HS-5 (cell line): ENCODE measurements around the gene IFI27L2.
A peak's percentile ranks its signal among the peaks of the same experiment; 100 is the strongest.

Experiments
- DNase-seq: peaks from one replicate; pipeline ENCODE4 v3.0.0-alpha.2; 2012; ENCODE audit warnings: low read depth

IFI27L2 gene

DNA sequence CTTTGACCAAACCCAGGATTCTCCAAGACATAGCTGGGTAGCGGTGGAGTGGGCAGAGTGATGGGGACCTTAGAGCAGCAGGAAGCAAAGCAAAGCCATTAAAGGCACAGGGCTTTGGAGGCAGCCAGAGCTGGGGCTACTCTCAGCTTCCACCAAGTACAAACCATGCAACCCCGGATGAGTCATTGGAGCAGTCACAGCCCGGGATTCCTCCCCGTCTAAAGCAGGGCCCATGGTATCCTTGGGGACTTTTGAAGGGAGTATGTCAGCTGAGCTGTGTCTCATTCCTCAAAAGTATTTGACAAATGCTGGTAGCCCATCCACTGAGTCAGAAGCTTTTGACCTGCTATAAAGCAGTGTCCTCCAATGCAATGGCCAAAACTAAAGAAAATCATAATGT is 28.6 kb downstream of the IFI27L2 start:
- DNase-seq: no peak

GRCh38 chr14:94099006-94099405 is 30.4 kb downstream of the IFI27L2 start:
- DNase-seq: no peak

DNA sequence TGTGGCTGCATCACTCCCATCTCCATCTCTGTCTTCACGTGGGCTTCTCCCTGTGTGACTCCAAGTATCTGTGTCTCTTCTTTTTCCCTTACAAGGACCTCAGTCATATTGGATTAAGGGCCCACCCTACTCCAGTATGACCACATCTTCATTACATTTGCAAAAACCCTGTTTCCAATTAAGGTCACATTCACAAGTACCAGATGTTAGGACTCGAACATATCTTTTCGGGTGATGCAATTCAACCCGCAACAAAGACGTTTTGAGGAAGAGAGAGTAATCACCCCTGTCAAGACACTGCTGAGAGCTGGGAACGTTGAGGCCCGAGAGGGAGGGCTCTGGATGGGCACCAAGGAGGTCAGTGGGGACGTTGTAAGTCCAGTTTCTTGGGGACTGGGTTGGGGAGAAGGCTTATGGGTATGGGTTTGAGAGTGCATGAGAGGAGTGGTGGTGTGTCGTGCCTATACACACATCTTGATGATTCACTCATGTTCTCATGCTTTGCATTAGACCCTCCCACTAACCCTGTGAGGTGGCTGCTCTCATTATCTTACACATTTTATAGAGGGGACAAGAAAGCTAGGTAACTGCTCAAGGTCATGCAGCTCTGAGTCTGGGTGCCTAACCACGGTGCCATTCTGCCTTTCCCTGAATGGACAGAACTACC is 30.9 kb downstream of the IFI27L2 start:
- DNase-seq: no peak

- DNase-seq: no peak
Observed at GRCh38 chr14:94097091-94097490, 32.3 kb downstream of the IFI27L2 start.

GRCh38 chr14:94093418-94093817 is 36.0 kb downstream of the IFI27L2 start:
- no peak for DNase-seq

DNA sequence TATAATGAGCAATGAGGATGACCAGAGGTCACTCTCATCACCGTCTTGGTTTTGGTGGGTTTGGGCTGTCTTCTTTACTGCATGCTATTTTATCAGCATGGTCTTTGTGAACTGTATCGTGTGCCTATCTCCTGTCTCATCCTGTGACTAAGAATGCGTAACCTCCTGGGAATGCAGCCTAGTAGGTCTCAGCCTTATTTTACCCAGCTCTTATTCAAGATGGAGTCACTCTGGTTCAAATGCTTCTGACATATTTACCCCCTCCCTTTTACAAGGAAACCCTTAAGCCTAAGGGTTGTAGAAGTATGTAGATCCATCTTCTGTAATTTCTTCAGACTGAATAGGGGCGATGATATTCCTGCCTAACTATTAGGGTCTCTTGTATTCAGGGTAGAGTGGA is 39.9 kb downstream of the IFI27L2 start:
- no peak for DNase-seq

DNA sequence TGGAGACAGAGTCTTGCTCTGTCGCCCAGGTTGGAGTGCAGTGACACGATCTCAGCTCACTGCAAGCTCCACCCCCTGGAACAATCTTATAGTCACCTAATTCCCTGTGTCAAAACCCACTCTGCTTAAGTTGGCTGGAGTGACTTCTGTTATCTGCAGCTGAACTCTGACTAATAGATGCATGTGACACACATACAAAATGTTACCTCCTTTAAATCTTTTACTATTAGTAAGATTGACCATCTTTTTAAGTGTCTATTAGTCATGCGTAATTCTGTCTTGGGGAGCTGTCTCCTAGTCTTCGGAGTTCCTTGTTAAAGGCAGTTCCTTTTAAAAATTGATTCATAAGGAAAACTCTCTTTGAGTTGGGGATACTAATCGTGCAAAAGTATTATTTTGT is 40.9 kb downstream of the IFI27L2 start:
- no peak for DNase-seq

DNA sequence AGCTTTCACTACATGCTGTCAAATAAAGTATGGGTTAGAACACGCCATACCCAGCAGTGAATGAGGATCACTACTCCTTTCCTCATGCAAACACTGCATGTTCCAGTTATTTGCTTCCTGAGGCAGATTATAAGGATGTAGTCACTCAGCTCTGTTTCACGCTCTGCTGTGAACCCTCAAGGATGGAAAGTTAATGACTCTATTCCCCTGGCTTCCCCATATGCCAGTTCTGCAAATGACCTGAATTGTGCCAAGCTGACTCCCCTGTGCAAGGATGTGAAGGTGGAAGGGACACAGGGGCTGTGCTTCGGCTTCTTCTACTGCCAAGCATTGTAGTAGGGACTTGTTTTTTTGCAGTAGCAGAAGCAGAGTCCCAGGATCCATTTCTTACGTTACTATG is 41.5 kb downstream of the IFI27L2 start:
- DNase-seq: no peak

GRCh38 chr14:94081386-94081820 is 48.0 kb downstream of the IFI27L2 start:
- DNase-seq: no peak

GRCh38 chr14:94080621-94081385 is 48.6 kb downstream of the IFI27L2 start, which contains the start of the genes DDX24 and IFI27L1:
Gene DDX24, minus strand, starts transcription at chr14:94081202. Its CDS starts 1,460 bp downstream, at chr14:94079742.
Gene IFI27L1, plus strand, starts transcription at chr14:94081310. Its CDS starts 15,628 bp downstream, at chr14:94096938.
- DNase-seq: peak; percentile 68

DNA sequence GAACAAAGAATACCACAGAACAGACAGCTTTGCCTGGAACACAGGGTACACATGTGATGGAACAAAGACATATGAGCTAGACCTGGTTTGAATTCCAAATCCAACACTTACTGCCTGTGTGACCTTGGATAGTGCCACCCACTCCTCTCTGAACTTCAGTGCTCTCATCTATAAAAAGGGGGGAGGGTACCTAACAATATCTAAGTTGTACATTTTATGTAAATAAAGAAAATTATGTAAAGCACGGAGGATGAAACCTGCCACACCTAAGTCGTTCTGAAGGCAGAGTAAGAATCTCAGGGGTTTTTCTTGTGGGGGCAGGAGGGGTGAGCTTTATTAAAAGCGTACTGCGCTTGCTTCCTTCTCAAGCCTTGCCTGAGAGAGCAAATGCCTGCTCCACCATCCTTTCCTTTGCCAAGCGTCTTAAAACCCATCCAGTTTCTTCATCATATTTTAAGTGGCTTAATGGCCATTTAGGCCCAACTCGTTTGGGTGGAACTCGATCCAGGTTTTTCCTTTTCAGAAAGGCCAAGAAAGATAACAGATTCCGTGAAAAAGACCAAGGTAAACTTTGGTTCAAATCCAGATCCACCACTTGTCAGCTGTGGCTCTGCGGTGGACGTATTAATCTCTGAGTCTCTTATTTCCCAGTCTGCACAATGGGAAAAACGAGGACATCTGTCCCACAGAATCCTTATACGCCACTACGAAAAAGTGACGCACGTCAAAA is 49.3 kb downstream of the IFI27L2 start:
- no peak for DNase-seq

- no peak for DNase-seq
Observed at GRCh38 chr14:94077823-94078222, 51.6 kb downstream of the IFI27L2 start.
